ENCODE results near the gene PLCXD3.

Gene PLCXD3

DNA sequence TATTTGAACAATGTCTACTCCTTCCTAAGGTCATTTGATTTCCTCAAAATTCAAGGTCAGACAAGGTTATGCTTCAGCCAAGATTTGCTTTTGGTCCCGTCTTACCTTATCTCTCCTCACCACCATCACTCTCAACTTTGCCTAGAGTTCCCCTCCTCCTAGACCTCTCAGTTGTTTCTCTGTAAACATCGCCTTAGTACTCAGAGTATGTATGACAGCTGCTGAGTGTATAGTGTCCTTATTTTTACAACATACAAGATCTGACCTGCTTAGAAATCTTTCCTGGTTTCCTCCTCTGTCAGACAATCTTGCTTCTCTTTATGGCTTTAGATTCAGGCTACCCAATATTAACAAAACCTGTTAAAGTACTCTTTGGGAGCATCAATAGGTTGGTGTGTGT lies 247.1 kb downstream of the PLCXD3 start:
- no peak overlapping the region for H3K4me3 ChIP-seq (ENCODE audit: low read depth, low read length)
- no peak for TF ChIP-seq CTCF (IDR thresholded peaks at IDR 0.05; ENCODE audit: low read depth, low read length)
